Measurements from ENCODE around the gene NXPH4. TPM values are rescaled to one million over a fixed set of nuclear protein-coding genes. Genes with fewer than 3 reads are reported as not detected.

Gene NXPH4
- polyA plus RNA-seq, 1 donor from 2014 or later, result 0.53 TPM

DNA sequence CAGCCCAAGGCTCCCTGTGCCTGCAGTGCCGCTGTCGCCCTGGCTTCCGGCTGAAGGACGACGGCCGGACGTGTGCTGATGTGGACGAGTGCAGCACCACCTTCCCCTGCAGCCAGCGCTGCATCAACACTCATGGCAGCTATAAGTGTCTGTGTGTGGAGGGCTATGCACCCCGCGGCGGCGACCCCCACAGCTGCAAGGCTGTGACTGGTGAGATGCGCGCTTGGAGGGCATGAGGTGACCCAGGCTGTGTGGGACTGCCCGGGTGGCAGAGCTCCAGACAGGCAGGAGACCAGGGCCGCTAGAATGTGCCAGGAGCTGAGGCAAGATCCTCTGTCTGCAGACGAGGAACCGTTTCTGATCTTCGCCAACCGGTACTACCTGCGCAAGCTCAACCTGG, 19.6 kb upstream of the NXPH4 start:
- Histone ChIP-seq H3K9me2 (ENCODE audit: insufficient read depth, low read length) (no peaks in the 10 kb centered on the region), H3F3A (ENCODE audit: insufficient read depth, low read length, poor library complexity, severe bottlenecking) (no peaks in the 10 kb centered on the region), H3K4me2 (ENCODE audit: low read length) (no peak overlapping the region), H3K9ac (ENCODE audit: low read length) (no peak overlapping the region), H3K36me3 (ENCODE audit: insufficient read depth, low read length) (peaks cover 19% of the 10 kb centered on the region), H4K20me1 (ENCODE audit: insufficient read depth) (no peaks in the 10 kb centered on the region), H3K79me2 (replicated peaks; ENCODE audit: insufficient read depth, low read length) (no peaks in the 10 kb centered on the region), H3K27me3 (ENCODE audit: insufficient read depth, low read depth, low read length) (no peaks in the 10 kb centered on the region), H2AFZ (ENCODE audit: low read depth, low read length) (no peak overlapping the region), H3K27ac (ENCODE audit: low read length) (no peak overlapping the region), H3K4me3 (ENCODE audit: low read length) (no peak overlapping the region), H3K9me3 (ENCODE audit: low read length) (no peaks in the 10 kb centered on the region)
- TF ChIP-seq EZH2 (IDR thresholded peaks at IDR 0.05; ENCODE audit: borderline replicate concordance, insufficient read depth, low read length, poor library complexity, severe bottlenecking), result no peak
- no peak for TF ChIP-seq REST (IDR thresholded peaks at IDR 0.05; ENCODE audit: borderline replicate concordance)
- TF ChIP-seq, protein P1, sequence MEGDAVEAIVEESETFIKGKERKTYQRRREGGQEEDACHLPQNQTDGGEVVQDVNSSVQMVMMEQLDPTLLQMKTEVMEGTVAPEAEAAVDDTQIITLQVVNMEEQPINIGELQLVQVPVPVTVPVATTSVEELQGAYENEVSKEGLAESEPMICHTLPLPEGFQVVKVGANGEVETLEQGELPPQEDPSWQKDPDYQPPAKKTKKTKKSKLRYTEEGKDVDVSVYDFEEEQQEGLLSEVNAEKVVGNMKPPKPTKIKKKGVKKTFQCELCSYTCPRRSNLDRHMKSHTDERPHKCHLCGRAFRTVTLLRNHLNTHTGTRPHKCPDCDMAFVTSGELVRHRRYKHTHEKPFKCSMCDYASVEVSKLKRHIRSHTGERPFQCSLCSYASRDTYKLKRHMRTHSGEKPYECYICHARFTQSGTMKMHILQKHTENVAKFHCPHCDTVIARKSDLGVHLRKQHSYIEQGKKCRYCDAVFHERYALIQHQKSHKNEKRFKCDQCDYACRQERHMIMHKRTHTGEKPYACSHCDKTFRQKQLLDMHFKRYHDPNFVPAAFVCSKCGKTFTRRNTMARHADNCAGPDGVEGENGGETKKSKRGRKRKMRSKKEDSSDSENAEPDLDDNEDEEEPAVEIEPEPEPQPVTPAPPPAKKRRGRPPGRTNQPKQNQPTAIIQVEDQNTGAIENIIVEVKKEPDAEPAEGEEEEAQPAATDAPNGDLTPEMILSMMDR (IDR thresholded peaks at IDR 0.05; ENCODE audit: poor library complexity, severe bottlenecking), result no peak
- no peak for TF ChIP-seq MXI1 (conservative IDR thresholded peaks at IDR 0.05; ENCODE audit: poor library complexity, severe bottlenecking)
- no peak for TF ChIP-seq POLR2AphosphoS5 (IDR thresholded peaks at IDR 0.05)
- no peak for TF ChIP-seq RAD21 (conservative IDR thresholded peaks at IDR 0.05)
- no peak for TF ChIP-seq EP300 (conservative IDR thresholded peaks at IDR 0.05; ENCODE audit: poor library complexity, severe bottlenecking)
- no peak for TF ChIP-seq TAF1 (IDR thresholded peaks at IDR 0.05; ENCODE audit: low read depth)
- TF ChIP-seq SMC3 (conservative IDR thresholded peaks at IDR 0.05; ENCODE audit: poor library complexity), result no peak

GRCh38 chr12:57198329-57198728, 18.3 kb upstream of the NXPH4 start:
- H3K4me3 ChIP-seq (ENCODE audit: low read length), result no peak overlapping the region
- H3K36me3 ChIP-seq (ENCODE audit: insufficient read depth, low read length), result peaks cover 19% of the 10 kb centered on the region
- no peaks in the 10 kb centered on the region for H3K27me3 ChIP-seq (ENCODE audit: insufficient read depth, low read depth, low read length)
- no peaks in the 10 kb centered on the region for H3K9me2 ChIP-seq (ENCODE audit: insufficient read depth, low read length)
- TF ChIP-seq POLR2AphosphoS5 (IDR thresholded peaks at IDR 0.05), result no peak
- no peak for TF ChIP-seq SMC3 (conservative IDR thresholded peaks at IDR 0.05; ENCODE audit: poor library complexity)
- no peak for TF ChIP-seq RAD21 (conservative IDR thresholded peaks at IDR 0.05)
- no peak for TF ChIP-seq EZH2 (IDR thresholded peaks at IDR 0.05; ENCODE audit: borderline replicate concordance, insufficient read depth, low read length, poor library complexity, severe bottlenecking)
- no peak for TF ChIP-seq MXI1 (conservative IDR thresholded peaks at IDR 0.05; ENCODE audit: poor library complexity, severe bottlenecking)
- no peak for TF ChIP-seq EP300 (conservative IDR thresholded peaks at IDR 0.05; ENCODE audit: poor library complexity, severe bottlenecking)
- no peak for TF ChIP-seq TAF1 (IDR thresholded peaks at IDR 0.05; ENCODE audit: low read depth)
- TF ChIP-seq, protein P1 (IDR thresholded peaks at IDR 0.05; ENCODE audit: poor library complexity, severe bottlenecking), result no peak
- no peak for TF ChIP-seq REST (IDR thresholded peaks at IDR 0.05; ENCODE audit: borderline replicate concordance)
- H3K4me2 ChIP-seq (ENCODE audit: low read length), result no peak overlapping the region
- no peaks in the 10 kb centered on the region for H3K9me3 ChIP-seq (ENCODE audit: low read length)
- H2AFZ ChIP-seq (ENCODE audit: low read depth, low read length), result no peak overlapping the region
- no peak overlapping the region for H3K27ac ChIP-seq (ENCODE audit: low read length)
- H4K20me1 ChIP-seq (ENCODE audit: insufficient read depth), result no peaks in the 10 kb centered on the region
- no peaks in the 10 kb centered on the region for H3K79me2 ChIP-seq (replicated peaks; ENCODE audit: insufficient read depth, low read length)
- H3F3A ChIP-seq (ENCODE audit: insufficient read depth, low read length, poor library complexity, severe bottlenecking), result no peaks in the 10 kb centered on the region
- H3K9ac ChIP-seq (ENCODE audit: low read length), result no peak overlapping the region

All from neural cell (in vitro differentiated cells).